Raji (cell line): ENCODE results near the gene LYST.

Experiments
- POLR2A ChIP-seq: IDR thresholded peaks from 2 replicates; pipeline ENCODE4 v1.6.1; 2011; ENCODE audit warnings: low read depth, low read length, control low read depth; ENCODE audit not compliant: insufficient read depth

LYST gene

GRCh38 chr1:235866205-235866912, at the start of gene LYST:
Gene LYST (minus strand): TSS chr1:235866906. CDS start chr1:235830417, 36,489 bp downstream.
- TF ChIP-seq POLR2A: no peak

- TF ChIP-seq POLR2A: no peak
Observed at GRCh38 chr1:235913311-235913710, 46.6 kb upstream of the LYST start.

GRCh38 chr1:235911876-235912275, 45.2 kb upstream of the LYST start:
- TF ChIP-seq POLR2A: no peak

- no peak for TF ChIP-seq POLR2A
Observed at GRCh38 chr1:235911300-235911662, 44.6 kb upstream of the LYST start.

GRCh38 chr1:235910357-235911299, 43.9 kb upstream of the LYST start:
- no peak for TF ChIP-seq POLR2A

- TF ChIP-seq POLR2A: no peak
Observed at GRCh38 chr1:235908742-235909520, 42.2 kb upstream of the LYST start.

GRCh38 chr1:235907897-235908240, 41.2 kb upstream of the LYST start:
- no peak for TF ChIP-seq POLR2A

GRCh38 chr1:235907187-235907896, 40.6 kb upstream of the LYST start:
- no peak for TF ChIP-seq POLR2A

- TF ChIP-seq POLR2A: no peak
Observed at GRCh38 chr1:235906436-235906835, 39.7 kb upstream of the LYST start.

GRCh38 chr1:235902677-235903542, 36.2 kb upstream of the LYST start:
- TF ChIP-seq POLR2A: no peak

- TF ChIP-seq POLR2A: no peak
Observed at GRCh38 chr1:235901461-235901860, 34.8 kb upstream of the LYST start.

- no peak for TF ChIP-seq POLR2A
Observed at GRCh38 chr1:235898126-235898525, 31.4 kb upstream of the LYST start.

GRCh38 chr1:235893840-235894239, 27.1 kb upstream of the LYST start:
- TF ChIP-seq POLR2A: no peak

- TF ChIP-seq POLR2A: no peak
Observed at GRCh38 chr1:235892734-235893413, 26.2 kb upstream of the LYST start.

- no peak for TF ChIP-seq POLR2A
Observed at GRCh38 chr1:235892202-235892601, 25.5 kb upstream of the LYST start.
